KMS-11 (cell line): ENCODE data around the gene CSF1R.

ENCODE experiments used
- H2AFZ ChIP-seq: fragments of 200-600 bp; sonication (generic); 2 replicates; pipeline ENCODE4 v1.6.1; 2016; ENCODE audit warnings: antibody characterized with exemption, mixed run types, low read depth
- H3K27ac ChIP-seq: fragments of 200-600 bp; sonication (generic); 2 replicates; pipeline ENCODE4 v1.6.1; 2016; ENCODE audit warnings: mild to moderate bottlenecking, mixed run types
- H3K27me3 ChIP-seq: fragments of 200-600 bp; sonication (generic); 2 replicates; pipeline ENCODE4 v1.6.1; 2017; ENCODE audit warnings: mild to moderate bottlenecking, low read depth, mixed run types, moderate library complexity; ENCODE audit not compliant: insufficient read depth
- H3K36me3 ChIP-seq: fragments of 200-600 bp; sonication (generic); 2 replicates; pipeline ENCODE4 v1.6.1; 2017; ENCODE audit warnings: mild to moderate bottlenecking, mixed run types; ENCODE audit not compliant: insufficient read depth
- H3K4me1 ChIP-seq: fragments of 200-600 bp; sonication (generic); 2 replicates; pipeline ENCODE4 v1.6.1; 2016; ENCODE audit warnings: mild to moderate bottlenecking, low read depth, mixed run types; ENCODE audit not compliant: poor library complexity, severe bottlenecking
- H3K4me2 ChIP-seq: fragments of 200-600 bp; sonication (generic); 2 replicates; pipeline ENCODE4 v1.7.0; 2016; ENCODE audit warnings: mild to moderate bottlenecking, mixed run types
- H3K4me3 ChIP-seq: fragments of 200-600 bp; sonication (generic); IDR thresholded peaks from 2 replicates; pipeline ENCODE4 v1.6.1; 2017; ENCODE audit warnings: low read depth, low read length, mixed read lengths; ENCODE audit not compliant: insufficient read depth
- H3K79me2 ChIP-seq: fragments of 200-600 bp; sonication (generic); 2 replicates; pipeline ENCODE4 v1.6.1; 2016; ENCODE audit warnings: low read depth, mixed run types; ENCODE audit not compliant: insufficient read depth
- H3K9ac ChIP-seq: fragments of 200-600 bp; sonication (generic); 2 replicates; pipeline ENCODE4 v1.6.1; 2016; ENCODE audit warnings: mild to moderate bottlenecking, mixed run types
- H4K20me1 ChIP-seq: fragments of 200-600 bp; sonication (generic); 2 replicates; pipeline ENCODE4 v1.6.1; 2016; ENCODE audit warnings: mild to moderate bottlenecking, mixed run types; ENCODE audit not compliant: insufficient read depth
- TF ChIP-seq, protein P1 (sequence below): fragments of 200-600 bp; sonication (generic); conservative IDR thresholded peaks from 2 replicates; pipeline ENCODE4 v1.6.1; 2017; ENCODE audit warnings: low read depth, mild to moderate bottlenecking, antibody characterized with exemption, low read length, moderate library complexity, mixed read lengths

CSF1R gene

DNA sequence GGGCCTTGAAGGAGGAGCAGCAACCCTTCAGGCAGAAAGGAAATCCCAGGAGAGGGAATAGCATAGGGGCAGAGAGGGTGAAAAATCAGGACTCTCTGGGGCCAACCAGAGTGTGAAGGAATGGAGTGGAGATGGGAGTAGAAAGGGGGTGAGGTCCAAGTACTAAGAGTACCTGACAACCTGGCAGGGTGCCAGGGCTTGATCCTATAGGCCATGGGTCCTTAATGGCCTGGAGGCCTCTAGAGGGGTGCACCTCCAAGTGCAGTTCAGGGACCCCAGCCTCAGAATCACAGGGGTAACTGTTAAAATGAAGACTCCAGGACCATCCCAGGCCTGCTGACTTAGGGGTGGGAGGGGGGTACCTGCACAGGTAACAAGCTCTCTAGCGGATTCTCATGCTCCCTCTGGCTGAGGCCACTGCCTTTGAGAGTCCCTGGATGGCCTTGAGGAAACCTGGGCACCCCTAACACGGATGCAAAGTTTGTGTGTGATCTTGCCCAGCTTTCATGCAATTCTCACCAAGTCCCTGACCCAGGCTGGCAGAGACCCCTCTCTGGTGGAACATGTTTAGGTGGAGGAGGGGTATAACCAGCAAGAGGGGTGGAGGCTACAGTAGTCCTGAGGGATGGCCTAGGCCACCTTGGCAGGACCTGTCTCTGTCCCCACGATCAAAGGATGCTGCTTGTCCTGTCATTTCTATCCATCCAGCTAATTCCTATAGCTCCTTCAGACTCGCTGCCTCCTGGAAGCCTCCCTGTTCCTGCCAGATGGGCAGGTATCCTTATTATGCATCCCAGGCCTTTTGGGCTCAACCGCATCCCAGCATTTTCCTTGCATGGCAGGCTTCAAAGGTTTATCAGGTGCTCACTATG, 17.6 kb upstream of the CSF1R start:
- Histone ChIP-seq H3K36me3 (no peaks in the 10 kb centered on the region), H3K27me3 (no peaks in the 10 kb centered on the region), H3K79me2 (no peaks in the 10 kb centered on the region), H3K9ac (no peak overlapping the region), H3K4me1 (peaks cover 18% of the 10 kb centered on the region), H3K4me2 (peak overlapping the region; percentile 54; the same call in 1 of the 2 replicates), H2AFZ (no peak overlapping the region), H3K4me3 (no peak overlapping the region), H3K27ac (no peak overlapping the region; the same call in 1 of the 2 replicates), H4K20me1 (no peaks in the 10 kb centered on the region)
- TF ChIP-seq, protein P1, sequence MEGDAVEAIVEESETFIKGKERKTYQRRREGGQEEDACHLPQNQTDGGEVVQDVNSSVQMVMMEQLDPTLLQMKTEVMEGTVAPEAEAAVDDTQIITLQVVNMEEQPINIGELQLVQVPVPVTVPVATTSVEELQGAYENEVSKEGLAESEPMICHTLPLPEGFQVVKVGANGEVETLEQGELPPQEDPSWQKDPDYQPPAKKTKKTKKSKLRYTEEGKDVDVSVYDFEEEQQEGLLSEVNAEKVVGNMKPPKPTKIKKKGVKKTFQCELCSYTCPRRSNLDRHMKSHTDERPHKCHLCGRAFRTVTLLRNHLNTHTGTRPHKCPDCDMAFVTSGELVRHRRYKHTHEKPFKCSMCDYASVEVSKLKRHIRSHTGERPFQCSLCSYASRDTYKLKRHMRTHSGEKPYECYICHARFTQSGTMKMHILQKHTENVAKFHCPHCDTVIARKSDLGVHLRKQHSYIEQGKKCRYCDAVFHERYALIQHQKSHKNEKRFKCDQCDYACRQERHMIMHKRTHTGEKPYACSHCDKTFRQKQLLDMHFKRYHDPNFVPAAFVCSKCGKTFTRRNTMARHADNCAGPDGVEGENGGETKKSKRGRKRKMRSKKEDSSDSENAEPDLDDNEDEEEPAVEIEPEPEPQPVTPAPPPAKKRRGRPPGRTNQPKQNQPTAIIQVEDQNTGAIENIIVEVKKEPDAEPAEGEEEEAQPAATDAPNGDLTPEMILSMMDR, result no peak

- Histone ChIP-seq H3K27me3 (no peaks in the 10 kb centered on the region), H3K36me3 (no peaks in the 10 kb centered on the region), H3K4me3 (no peak overlapping the region), H3K79me2 (no peaks in the 10 kb centered on the region), H3K4me1 (peaks cover 18% of the 10 kb centered on the region), H3K9ac (no peak overlapping the region), H2AFZ (no peak overlapping the region), H3K4me2 (no peak overlapping the region), H3K27ac (no peak overlapping the region), H4K20me1 (no peaks in the 10 kb centered on the region)
- TF ChIP-seq, protein P1, result no peak
Observed at GRCh38 chr5:150101023-150101422, 14.7 kb upstream of the CSF1R start.

DNA sequence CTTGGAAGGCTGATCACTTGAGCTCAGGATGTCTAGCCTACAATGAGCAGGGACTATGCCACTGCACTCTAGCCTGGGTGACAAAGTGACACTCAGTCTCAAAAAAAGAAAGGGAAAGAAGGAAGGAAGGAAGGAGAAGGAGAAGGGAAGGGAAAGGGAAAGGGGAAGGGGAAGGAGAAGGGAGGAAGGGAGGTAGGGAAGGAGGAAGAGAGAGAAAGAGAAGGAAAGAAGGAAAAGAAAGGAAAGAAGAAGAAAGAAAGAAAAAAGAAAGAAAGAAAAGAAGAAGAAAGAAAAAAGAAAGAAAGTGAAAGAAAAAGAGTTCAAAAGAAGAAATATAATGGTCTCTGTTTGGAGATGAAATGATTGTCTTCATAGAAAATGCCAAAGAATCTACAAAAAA, 10.8 kb upstream of the CSF1R start:
- no peak overlapping the region for H3K27ac ChIP-seq

GRCh38 chr5:150092159-150092787, 5.9 kb upstream of the CSF1R start:
- no peaks in the 10 kb centered on the region for H3K79me2 ChIP-seq
- H3K27me3 ChIP-seq, result no peaks in the 10 kb centered on the region
- H3K4me3 ChIP-seq, result no peak overlapping the region
- H3K4me2 ChIP-seq, result no peak overlapping the region
- H3K36me3 ChIP-seq, result no peaks in the 10 kb centered on the region
- H3K4me1 ChIP-seq, result no peaks in the 10 kb centered on the region
- no peak overlapping the region for H3K27ac ChIP-seq
- H4K20me1 ChIP-seq, result no peaks in the 10 kb centered on the region
- no peak overlapping the region for H2AFZ ChIP-seq
- no peak overlapping the region for H3K9ac ChIP-seq
- TF ChIP-seq, protein P1, result no peak

More for the DNA sequence above, 10.8 kb upstream of the CSF1R start:
- Histone ChIP-seq H3K36me3 (no peaks in the 10 kb centered on the region), H3K4me1 (peaks cover 3% of the 10 kb centered on the region), H2AFZ (no peak overlapping the region), H4K20me1 (no peaks in the 10 kb centered on the region), H3K79me2 (no peaks in the 10 kb centered on the region), H3K27me3 (no peaks in the 10 kb centered on the region), H3K4me3 (no peak overlapping the region), H3K9ac (no peak overlapping the region), H3K4me2 (no peak overlapping the region)
- TF ChIP-seq, protein P1, result no peak
